HL-60/S4 (cell line): Measurements from ENCODE around the gene TXK.

ENCODE experiments used
- in situ Hi-C: fragments of 300-500 bp; cut with MboI; formaldehyde crosslinking; loops from 2 replicates; pipeline ENCODE4 v1.14.3; 2022; ENCODE audit warnings: low sequenced_read_pairs

TXK gene

GRCh38 chr4:48138936-48139335 is 4.9 kb upstream of the TXK start:
- in situ Hi-C loops: loop anchor here (25.0 kb wide), 2 partner anchors 398 to 823 kb away; no protein-coding TSS in a partner anchor

GRCh38 chr4:48138511-48138910 is 4.5 kb upstream of the TXK start:
- in situ Hi-C loops: loop anchor here (25.0 kb wide), 2 partner anchors 399 to 824 kb away; no protein-coding TSS in a partner anchor

GRCh38 chr4:48137846-48138245 is 3.8 kb upstream of the TXK start:
- in situ Hi-C loops: loop anchor here (25.0 kb wide), 2 partner anchors 399 to 824 kb away; no protein-coding TSS in a partner anchor

- in situ Hi-C loops: loop anchor here (25.0 kb wide), 2 partner anchors 404 to 829 kb away; no protein-coding TSS in a partner anchor
Observed at GRCh38 chr4:48133669-48134068, 381 bp downstream of the TXK start.

GRCh38 chr4:48131736-48132135 is 2.3 kb downstream of the TXK start:
- in situ Hi-C loops: loop anchor here (25.0 kb wide), 2 partner anchors 406 to 831 kb away; no protein-coding TSS in a partner anchor

- in situ Hi-C loops: loop anchor here (25.0 kb wide), 2 partner anchors 407 to 832 kb away; no protein-coding TSS in a partner anchor
Observed at GRCh38 chr4:48130100-48130499, 4.0 kb downstream of the TXK start.

- in situ Hi-C loops: loop anchor here (10.0 to 25.0 kb wide), 3 partner anchors 145 to 833 kb away; no protein-coding TSS in a partner anchor
Observed at GRCh38 chr4:48129307-48130014, 4.6 kb downstream of the TXK start.

- in situ Hi-C loops: loop anchor here (10.0 to 25.0 kb wide), 3 partner anchors 147 to 834 kb away; no protein-coding TSS in a partner anchor
Observed at GRCh38 chr4:48127682-48128404, 6.2 kb downstream of the TXK start.

- in situ Hi-C loops: loop anchor here (10.0 to 25.0 kb wide), 3 partner anchors 148 to 835 kb away; no protein-coding TSS in a partner anchor
Observed at GRCh38 chr4:48127231-48127630, 6.8 kb downstream of the TXK start.

- in situ Hi-C loops: loop anchor here (10.0 to 25.0 kb wide), 3 partner anchors 148 to 836 kb away; no protein-coding TSS in a partner anchor
Observed at GRCh38 chr4:48126621-48127020, 7.4 kb downstream of the TXK start.

- in situ Hi-C loops: loop anchor here (10.0 to 25.0 kb wide), 3 partner anchors 150 to 837 kb away; no protein-coding TSS in a partner anchor
Observed at GRCh38 chr4:48124870-48125269, 9.2 kb downstream of the TXK start.

- in situ Hi-C loops: loop anchor here (10.0 kb wide), 1 partner anchor 152 kb away; no protein-coding TSS in a partner anchor
Observed at GRCh38 chr4:48122756-48123155, 11.3 kb downstream of the TXK start.

- in situ Hi-C loops: loop anchor here (10.0 kb wide), 1 partner anchor 154 kb away; no protein-coding TSS in a partner anchor
Observed at GRCh38 chr4:48121180-48121579, 12.9 kb downstream of the TXK start.

- in situ Hi-C loops: loop anchor here (10.0 kb wide), 1 partner anchor 155 kb away; no protein-coding TSS in a partner anchor
Observed at GRCh38 chr4:48120132-48120531, 13.9 kb downstream of the TXK start.

GRCh38 chr4:48119646-48120045 is 14.4 kb downstream of the TXK start:
- in situ Hi-C loops: loop anchor here (10.0 kb wide), 1 partner anchor 155 kb away; no protein-coding TSS in a partner anchor

GRCh38 chr4:48118081-48118480 is 16.0 kb downstream of the TXK start:
- in situ Hi-C loops: no loop called here

GRCh38 chr4:48116582-48116981 is 17.5 kb downstream of the TXK start:
- in situ Hi-C loops: no loop called here

GRCh38 chr4:48114412-48114811 is 19.6 kb downstream of the TXK start:
- in situ Hi-C loops: no loop called here

GRCh38 chr4:48112017-48112667 is 21.9 kb downstream of the TXK start:
- in situ Hi-C loops: no loop called here

GRCh38 chr4:48110452-48110978 is 23.5 kb downstream of the TXK start:
- in situ Hi-C loops: no loop called here
